ENCODE results near the gene HNRNPAB.

- TF ChIP-seq CTCF (IDR thresholded peaks at IDR 0.05) (no peak), POLR2A (IDR thresholded peaks at IDR 0.05) (no peak)
Observed at GRCh38 chr5:178211095-178212048, 7.0 kb downstream of the HNRNPAB start.

All from testis (tissue), 2 donors.